Parietal lobe (tissue), 1 donor: Measurements from ENCODE around the gene GALNT12. TPM values are rescaled to one million over a fixed set of nuclear protein-coding genes. Genes with fewer than 3 reads are reported as not detected.

Experiments
- total RNA-seq: library from RNA; depleted of rRNA; stranded (reverse); fragments of >200 nt; gene quantifications from one replicate; pipeline ENCODE4 v1.2.3, GENCODE V29; 2014

The GALNT12 gene, protein sequence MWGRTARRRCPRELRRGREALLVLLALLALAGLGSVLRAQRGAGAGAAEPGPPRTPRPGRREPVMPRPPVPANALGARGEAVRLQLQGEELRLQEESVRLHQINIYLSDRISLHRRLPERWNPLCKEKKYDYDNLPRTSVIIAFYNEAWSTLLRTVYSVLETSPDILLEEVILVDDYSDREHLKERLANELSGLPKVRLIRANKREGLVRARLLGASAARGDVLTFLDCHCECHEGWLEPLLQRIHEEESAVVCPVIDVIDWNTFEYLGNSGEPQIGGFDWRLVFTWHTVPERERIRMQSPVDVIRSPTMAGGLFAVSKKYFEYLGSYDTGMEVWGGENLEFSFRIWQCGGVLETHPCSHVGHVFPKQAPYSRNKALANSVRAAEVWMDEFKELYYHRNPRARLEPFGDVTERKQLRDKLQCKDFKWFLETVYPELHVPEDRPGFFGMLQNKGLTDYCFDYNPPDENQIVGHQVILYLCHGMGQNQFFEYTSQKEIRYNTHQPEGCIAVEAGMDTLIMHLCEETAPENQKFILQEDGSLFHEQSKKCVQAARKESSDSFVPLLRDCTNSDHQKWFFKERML
- 1.9 TPM for total RNA-seq

DNA sequence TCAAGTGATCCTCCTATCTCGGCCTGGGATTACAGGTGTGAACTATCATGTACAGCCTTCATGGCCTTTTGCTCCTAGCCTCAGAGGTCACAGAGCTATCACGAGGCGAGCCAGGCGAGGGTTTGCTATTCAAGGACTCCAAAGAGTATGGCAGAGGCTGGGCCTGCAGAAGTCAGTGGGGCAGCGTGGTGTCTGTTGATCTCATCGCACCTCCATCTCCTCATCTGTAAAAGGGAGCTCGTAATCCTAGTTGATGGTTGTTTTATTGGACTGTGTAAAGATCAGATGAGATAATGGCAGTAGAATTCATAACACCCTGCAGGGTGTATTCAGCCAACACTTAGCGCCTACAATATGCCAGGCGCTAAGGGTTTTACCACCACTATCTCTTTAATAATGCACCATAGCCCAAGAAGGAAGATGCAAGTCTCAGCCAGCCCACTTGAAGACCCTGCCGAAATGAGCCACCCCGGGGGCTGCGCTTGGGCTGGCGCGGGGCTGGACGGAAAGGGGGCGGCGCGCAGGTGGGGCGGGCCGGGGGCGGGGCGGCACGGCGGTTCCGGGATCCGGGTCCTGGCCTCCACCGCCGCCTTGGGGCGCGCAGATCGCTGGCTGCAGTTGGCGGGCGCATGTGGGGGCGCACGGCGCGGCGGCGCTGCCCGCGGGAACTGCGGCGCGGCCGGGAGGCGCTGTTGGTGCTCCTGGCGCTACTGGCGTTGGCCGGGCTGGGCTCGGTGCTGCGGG is at the start of gene GALNT12:
Gene GALNT12 (plus strand): TSS at position 601 of the 744 bp plus-strand sequence. CDS start 29 bp downstream, at position 630.

DNA sequence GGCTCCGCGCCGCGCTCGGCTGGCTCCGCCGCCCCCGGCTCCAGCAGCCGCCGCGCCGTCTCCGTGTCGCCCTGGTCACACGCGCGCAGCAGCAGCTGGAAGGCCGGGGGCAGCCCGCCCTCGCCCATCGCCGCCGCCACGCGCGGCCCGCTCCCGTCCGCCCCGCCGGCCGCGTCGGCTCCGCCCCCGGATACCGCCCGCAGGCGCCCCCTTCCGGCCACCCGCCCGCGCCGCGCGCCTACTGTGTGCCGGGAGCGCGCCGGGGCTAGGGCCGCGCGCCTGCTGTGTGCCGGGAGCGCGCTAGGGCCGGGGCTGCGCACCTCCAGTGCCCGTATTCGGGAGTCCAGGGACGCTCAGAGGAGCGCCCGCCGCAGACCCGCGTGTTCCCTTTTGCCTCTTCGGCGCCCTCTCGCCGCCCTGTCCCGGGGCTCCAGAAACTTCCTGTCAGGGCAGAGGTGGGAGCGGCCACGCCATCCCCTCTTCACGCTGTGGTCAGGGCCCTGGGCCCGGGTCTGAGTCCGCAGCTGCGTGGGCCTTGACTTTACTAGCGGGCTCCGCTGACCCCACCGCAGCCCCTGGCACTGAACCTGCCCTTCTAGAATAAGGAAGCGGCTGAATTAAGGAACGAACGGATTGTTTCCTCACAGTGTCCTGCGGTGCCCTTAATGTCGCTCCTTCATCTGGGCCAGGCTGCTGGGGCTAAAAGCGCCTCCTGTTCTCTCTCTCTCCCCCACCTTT is 10.9 kb upstream of the GALNT12 start, which contains the start of gene ANKS6:
Gene ANKS6 (minus strand): TSS at position 192 of the 738 bp plus-strand sequence. CDS start 64 bp downstream, at position 128.

Other genes starting within 250 kb of the GALNT12 start
- 68.9 TPM for gene GABBR2, start 98.7 kb upstream of the GALNT12 start, total RNA-seq
- gene ANKS6, start 11.1 kb upstream of the GALNT12 start, total RNA-seq = 11.3 TPM
- 11.3 TPM for gene COL15A1, start 136.2 kb downstream of the GALNT12 start, total RNA-seq